Activated CD4-positive, alpha-beta memory T cell treated with anti-CD3 and anti-CD28 coated beads for 36 hours (primary cell): ENCODE measurements around the gene ZNF221. TPM values are rescaled to one million over a fixed set of nuclear protein-coding genes. Genes with fewer than 3 reads are reported as not detected.
A peak's percentile ranks its signal among the peaks of the same experiment; 100 is the strongest.
"Not testable (repeated sequence)": the region's sequence is repeated elsewhere in the genome, so short reads cannot be mapped to it uniquely, and the experiment has no call there.

ENCODE experiments used
- CTCF ChIA-PET: fragments of 350-600 bp; sonication (Branson Sonifier 250); formaldehyde crosslinking; loops from one replicate; lab custom pipeline; 2021; ENCODE audit warnings: antibody characterized with exemption, inconsistent platforms; lab: Charles Lee
- POLR2A ChIA-PET: fragments of 350-600 bp; sonication (Branson Sonifier 250); formaldehyde crosslinking; loops from one replicate; lab custom pipeline; 2021; ENCODE audit warnings: antibody characterized with exemption; lab: Charles Lee
- DNase-seq: peaks from one replicate; pipeline ENCODE4 v3.0.0-alpha.2; 2020
- H3K27ac Mint-ChIP-seq: one replicate; pipeline ENCODE4 v1.8.0; 2021; ENCODE audit warnings: mixed read lengths
- H3K27me3 Mint-ChIP-seq: one replicate; pipeline ENCODE4 v1.8.0; 2021; ENCODE audit warnings: mixed read lengths
- H3K36me3 Mint-ChIP-seq: one replicate; pipeline ENCODE4 v1.8.0; 2021; ENCODE audit warnings: mixed read lengths
- H3K4me1 Mint-ChIP-seq: one replicate; pipeline ENCODE4 v1.8.0; 2021; ENCODE audit warnings: low read depth, mixed read lengths
- H3K4me3 Mint-ChIP-seq: one replicate; pipeline ENCODE4 v1.8.0; 2021; ENCODE audit warnings: mild to moderate bottlenecking, mixed read lengths
- H3K9me3 Mint-ChIP-seq: one replicate; pipeline ENCODE4 v1.8.0; 2021; ENCODE audit warnings: mixed read lengths
- intact Hi-C: fragments of 100-400 bp; cut with micrococcal nuclease; formaldehyde crosslinking; loops from one replicate; pipeline ENCODE4 v1.15.1; 2023
- total RNA-seq, 2 experiments: library from RNA; stranded (reverse); gene quantifications; one replicate each; pipeline ENCODE4 v1.2.3, GENCODE V29; 2021

Gene ZNF221
- total RNA-seq, 2 experiments from 2014 or later, result 0.73 to 1.0 TPM

- CTCF ChIA-PET, result interaction anchor here (1.6 kb wide), 1 partner anchor 67 kb away, joined by 3 read pairs; no protein-coding TSS in a partner anchor
- Mint-ChIP-seq H3K27me3 (no peaks in the 10 kb centered on the region), H3K4me3 (peak overlapping the region; percentile 93), H3K9me3 (peaks cover under 1% of the 10 kb centered on the region), H3K27ac (peak overlapping the region; percentile 81), H3K36me3 (peaks cover 41% of the 10 kb centered on the region), H3K4me1 (peaks cover 9% of the 10 kb centered on the region)
- DNase-seq, result no peak
- POLR2A ChIA-PET, result interaction anchor here (1.3 to 1.4 kb wide), 2 partner anchors 16 to 17 kb away, joined by 3 read pairs; partner anchors contain the start of gene ZNF221
- intact Hi-C loops, result loop anchor here (2.0 to 10.0 kb wide), 2 partner anchors 108 to 160 kb away; partner anchors contain the start of genes ZNF224 and ZNF283
These were observed 16.7 kb upstream of the ZNF221 start for GRCh38 chr19:43934055-43934984.

DNA sequence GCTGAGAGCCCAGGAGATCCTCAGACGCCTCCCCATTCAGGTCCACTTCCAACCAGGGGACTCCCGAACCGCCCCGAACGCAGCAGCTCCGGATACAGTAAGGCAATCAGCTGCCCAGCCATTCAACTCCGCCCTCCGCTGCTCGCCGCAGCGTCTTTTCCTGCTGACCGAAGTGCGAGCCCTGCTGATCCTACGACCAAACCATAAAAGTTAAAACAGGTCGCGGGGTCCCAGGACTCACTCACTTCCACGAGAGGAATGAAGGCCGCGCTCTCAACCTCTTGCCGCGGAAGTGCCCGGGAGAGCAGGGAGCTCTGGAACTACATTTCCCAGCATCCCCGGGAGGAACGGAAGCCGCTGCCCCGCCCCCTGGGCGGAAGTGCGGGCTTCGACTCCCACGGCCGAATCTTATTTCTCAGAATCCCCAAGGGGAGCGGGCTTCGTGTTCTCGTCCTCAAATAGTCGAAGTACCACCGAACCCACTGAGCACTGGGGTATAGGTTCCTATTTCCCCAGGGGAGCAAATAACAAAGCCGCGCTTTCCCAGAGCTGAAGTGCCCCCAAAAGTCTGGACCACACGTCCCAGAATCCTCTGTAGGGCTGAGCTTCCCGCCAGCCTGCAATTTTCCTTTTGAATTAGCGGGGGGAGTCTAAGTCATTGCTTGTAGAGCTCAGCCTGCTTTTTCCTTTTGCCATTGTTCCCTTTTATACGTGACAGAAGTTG, 15.9 kb upstream of the ZNF221 start, which contains the start of gene ZNF45:
ZNF45 (minus strand) TSS at position 298 of the 724 bp plus-strand sequence. CDS start 13,097 bp downstream, outside the sequence.
- Mint-ChIP-seq H3K9me3 (peaks cover 6% of the 10 kb centered on the region), H3K4me3 (peak within 1 kb of the TSS; percentile 93), H3K36me3 (peaks cover 33% of the 10 kb centered on the region), H3K27me3 (no peaks in the 10 kb centered on the region), H3K4me1 (peaks cover 9% of the 10 kb centered on the region), H3K27ac (peak within 1 kb of the TSS; percentile 81)
- intact Hi-C loops, result loop anchor here (1.0 to 10.0 kb wide), 6 partner anchors 16 to 565 kb away; partner anchors contain the start of genes ZNF155, ZNF180, ZNF221 and ZNF224
- POLR2A ChIA-PET, result interaction anchor here (0.9 to 1.4 kb wide), 3 partner anchors 15 to 18 kb away, joined by 3 read pairs; partner anchors contain the start of gene ZNF221
- CTCF ChIA-PET, result interaction anchor here (0.6 to 1.6 kb wide), 6 partner anchors 16 to 1465 kb away, joined by 3 to 5 read pairs (median 3); partner anchors contain the start of gene ZNF221
- DNase-seq, result peak; percentile 92

DNA sequence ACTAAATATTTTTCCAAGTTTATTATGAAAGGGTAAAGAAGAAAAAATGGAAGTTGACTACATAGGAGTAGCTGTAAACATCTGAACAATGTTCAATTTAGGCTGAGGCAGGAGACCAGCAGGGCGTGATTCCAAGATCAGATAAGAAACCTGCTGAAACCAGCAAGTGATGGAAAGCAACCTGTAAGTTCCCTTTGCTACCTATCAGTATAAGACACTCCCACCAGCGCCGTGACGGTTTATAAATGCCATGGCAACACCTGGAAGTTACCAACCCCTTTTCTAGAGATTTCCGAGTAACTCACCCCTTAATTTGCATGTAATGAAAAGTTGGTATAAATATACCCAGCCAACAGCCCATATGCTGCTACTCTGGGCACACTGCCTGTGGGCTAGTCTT, 14.8 kb upstream of the ZNF221 start:
- CTCF ChIA-PET, result interaction anchor here (0.6 to 1.6 kb wide), 4 partner anchors 65 to 1466 kb away, joined by 3 to 5 read pairs (median 3); no protein-coding TSS in a partner anchor
- Mint-ChIP-seq H3K4me3 (no peak overlapping the region), H3K27ac (no peak overlapping the region), H3K27me3 (peaks cover under 1% of the 10 kb centered on the region), H3K9me3 (peaks cover 6% of the 10 kb centered on the region), H3K36me3 (peaks cover 24% of the 10 kb centered on the region), H3K4me1 (peaks cover 9% of the 10 kb centered on the region)
- no peak for DNase-seq
- POLR2A ChIA-PET, result no interaction called here
- intact Hi-C loops, result loop anchor here (10.0 kb wide), 1 partner anchor 159 kb away; the partner anchor contains the start of gene ZNF224

GRCh38 chr19:43939557-43940260, 11.3 kb upstream of the ZNF221 start:
- CTCF ChIA-PET, result no interaction called here
- POLR2A ChIA-PET, result no interaction called here

GRCh38 chr19:43940719-43941118, 10.3 kb upstream of the ZNF221 start:
- no peaks in the 10 kb centered on the region for H3K36me3 Mint-ChIP-seq
- H3K9me3 Mint-ChIP-seq, result peaks cover 6% of the 10 kb centered on the region
- H3K4me3 Mint-ChIP-seq, result no peak overlapping the region
- DNase-seq, result no peak
- H3K27ac Mint-ChIP-seq, result no peak overlapping the region
- intact Hi-C loops, result no loop called here
- H3K4me1 Mint-ChIP-seq, result no peaks in the 10 kb centered on the region
- peaks cover 7% of the 10 kb centered on the region for H3K27me3 Mint-ChIP-seq
- CTCF ChIA-PET, result no interaction called here
- POLR2A ChIA-PET, result no interaction called here

More at GRCh38 chr19:43939557-43940260, 11.3 kb upstream of the ZNF221 start:
- Mint-ChIP-seq H3K27me3 (peaks cover 2% of the 10 kb centered on the region), H3K9me3 (peaks cover 6% of the 10 kb centered on the region), H3K4me3 (no peak overlapping the region), H3K36me3 (no peaks in the 10 kb centered on the region), H3K27ac (no peak overlapping the region), H3K4me1 (no peaks in the 10 kb centered on the region)
- no peak for DNase-seq
- intact Hi-C loops, result loop anchor here (10.0 kb wide), 1 partner anchor 155 kb away; the partner anchor contains the start of gene ZNF224

GRCh38 chr19:43941209-43941608, 9.8 kb upstream of the ZNF221 start:
- H3K9me3 Mint-ChIP-seq, result peaks cover 11% of the 10 kb centered on the region
- POLR2A ChIA-PET, result no interaction called here
- H3K4me3 Mint-ChIP-seq, result no peak overlapping the region
- no peaks in the 10 kb centered on the region for H3K4me1 Mint-ChIP-seq
- CTCF ChIA-PET, result no interaction called here
- peaks cover 11% of the 10 kb centered on the region for H3K27me3 Mint-ChIP-seq
- H3K27ac Mint-ChIP-seq, result no peak overlapping the region
- H3K36me3 Mint-ChIP-seq, result peaks cover 4% of the 10 kb centered on the region
- intact Hi-C loops, result no loop called here
- DNase-seq, result no peak

DNA sequence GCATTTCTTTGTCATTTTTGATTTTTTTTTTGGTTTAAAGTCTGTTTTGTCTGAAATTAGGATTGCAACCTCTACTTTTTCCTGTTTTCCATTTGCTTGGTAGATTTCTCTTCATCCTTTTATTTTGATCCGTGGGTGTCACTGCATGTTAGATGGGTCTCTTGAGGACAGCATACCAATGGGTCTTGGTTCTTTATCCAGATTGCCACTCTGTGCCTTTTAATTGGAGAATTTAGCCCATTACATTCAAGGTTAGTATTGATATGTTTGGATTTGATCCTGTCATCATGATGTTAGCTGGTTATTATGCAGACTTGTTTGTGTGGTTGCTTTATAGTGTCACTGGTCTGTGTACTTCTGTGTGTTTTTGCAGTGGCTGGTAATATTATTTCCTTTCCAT, 3.6 kb upstream of the ZNF221 start:
- CTCF ChIA-PET, intact Hi-C loops, H3K4me3 Mint-ChIP-seq, H3K27ac Mint-ChIP-seq, H3K4me1 Mint-ChIP-seq, DNase-seq, POLR2A ChIA-PET: not testable (repeated sequence)
- Mint-ChIP-seq H3K36me3 (peaks cover 24% of the 10 kb centered on the region), H3K27me3 (peaks cover 24% of the 10 kb centered on the region), H3K9me3 (peaks cover 40% of the 10 kb centered on the region)

DNA sequence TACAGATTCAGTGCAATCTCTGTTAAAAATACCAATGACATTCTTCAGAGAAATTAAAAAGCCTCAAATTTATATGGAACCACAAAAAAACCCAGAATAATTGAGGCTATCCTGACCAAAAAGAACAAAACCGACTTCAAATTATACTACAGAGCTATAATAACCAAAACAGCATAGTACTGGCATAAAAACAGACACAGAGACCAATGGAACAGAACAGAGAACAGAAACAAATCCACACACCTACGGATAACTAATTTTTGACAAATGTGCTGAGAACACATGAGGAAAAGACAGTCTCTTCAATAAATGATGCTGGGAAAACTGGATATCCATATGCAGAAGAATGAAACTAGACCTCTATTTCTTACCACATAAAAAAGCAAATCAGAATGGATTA, 1.2 kb upstream of the ZNF221 start:
- H3K9me3 Mint-ChIP-seq, result peaks cover 41% of the 10 kb centered on the region
- intact Hi-C loops, result loop anchor here (2.0 kb wide), 1 partner anchor 53 kb away; the partner anchor contains the start of gene ZNF230
- peaks cover 27% of the 10 kb centered on the region for H3K36me3 Mint-ChIP-seq
- H3K4me1 Mint-ChIP-seq, H3K27ac Mint-ChIP-seq, CTCF ChIA-PET, H3K4me3 Mint-ChIP-seq, DNase-seq: not testable (repeated sequence)
- peaks cover 23% of the 10 kb centered on the region for H3K27me3 Mint-ChIP-seq
- POLR2A ChIA-PET, result interaction anchor here (1.3 kb wide), 1 partner anchor 15 kb away, joined by 3 read pairs; the partner anchor contains the start of gene ZNF45

- DNase-seq, result no peak
- no peak overlapping the region for H3K4me3 Mint-ChIP-seq
- intact Hi-C loops, result no loop called here
- POLR2A ChIA-PET, result interaction anchor here (1.0 kb wide), 1 partner anchor 193 kb away, joined by 3 read pairs; no protein-coding TSS in a partner anchor
- peaks cover 18% of the 10 kb centered on the region for H3K36me3 Mint-ChIP-seq
- H3K27ac Mint-ChIP-seq, result no peak overlapping the region
- CTCF ChIA-PET, result no interaction called here
- no peaks in the 10 kb centered on the region for H3K4me1 Mint-ChIP-seq
- H3K27me3 Mint-ChIP-seq, result peaks cover 1% of the 10 kb centered on the region
- peaks cover 32% of the 10 kb centered on the region for H3K9me3 Mint-ChIP-seq
These were observed 5.8 kb downstream of the ZNF221 start for GRCh38 chr19:43956827-43957226.

GRCh38 chr19:43957891-43958290, 6.9 kb downstream of the ZNF221 start:
- Mint-ChIP-seq H3K27ac (no peak overlapping the region), H3K4me1 (no peaks in the 10 kb centered on the region), H3K27me3 (no peaks in the 10 kb centered on the region), H3K4me3 (no peak overlapping the region), H3K9me3 (peaks cover 35% of the 10 kb centered on the region), H3K36me3 (peaks cover 19% of the 10 kb centered on the region)
- DNase-seq, result no peak
- intact Hi-C loops, result no loop called here
- POLR2A ChIA-PET, result interaction anchor here (0.6 to 1.0 kb wide), 2 partner anchors 34 to 192 kb away, joined by 3 read pairs; no protein-coding TSS in a partner anchor
- CTCF ChIA-PET, result no interaction called here

- H3K4me1 Mint-ChIP-seq, result no peaks in the 10 kb centered on the region
- H3K36me3 Mint-ChIP-seq, result peaks cover 36% of the 10 kb centered on the region
- no peak overlapping the region for H3K27ac Mint-ChIP-seq
- no peaks in the 10 kb centered on the region for H3K27me3 Mint-ChIP-seq
- H3K9me3 Mint-ChIP-seq, result peaks cover 51% of the 10 kb centered on the region
- intact Hi-C loops, result no loop called here
- ChIA-PET CTCF (no interaction called here), POLR2A (no interaction called here)
- DNase-seq, result no peak
- no peak overlapping the region for H3K4me3 Mint-ChIP-seq
These were observed 9.4 kb downstream of the ZNF221 start for GRCh38 chr19:43960411-43960810.
